Left colon (tissue), 2 donors: ENCODE results near the gene LRRFIP1. TPM values are rescaled to one million over a fixed set of nuclear protein-coding genes. Genes with fewer than 3 reads are reported as not detected.
A peak's percentile ranks its signal among the peaks of the same experiment; 100 is the strongest.
"Not testable (repeated sequence)": the region's sequence is repeated elsewhere in the genome, so short reads cannot be mapped to it uniquely, and the experiment has no call there.

Experiments
- ATAC-seq: fragments of 200-7000 bp; cut with Tn5 transposase; one replicate; pipeline ENCODE4 v1.9.1; 2020; ENCODE audit warnings: mild to moderate bottlenecking, moderate library complexity
- DNase-seq, 2 donors: peaks; one replicate each; pipeline ENCODE4 v3.0.0-alpha.2; 2020
- intact Hi-C, 2 donors: fragments of 100-400 bp; cut with DNase I in 1 of 2; cut with micrococcal nuclease in 1 of 2; formaldehyde crosslinking; loops; one replicate each; pipeline versions ENCODE4 v1.11.2 to v1.14.0; 2022; cut with DNase I, micrococcal nuclease
- total RNA-seq, 2 donors: library from RNA; stranded (reverse); fragmentation: NEBNext Ultra II Directional; extraction: Animal tissue kit (Norgen Biotek cat#: 25700); gene quantifications; one replicate each; pipeline ENCODE4 v1.2.1, GENCODE V29; 2021
- donor health status: DM: no; HTN: no; CAD: no.
- donor health status: DM: yes; HTN: yes; CAD: no.

Gene LRRFIP1
- total RNA-seq, 2 donors from 2014 or later, result 121 to 123 TPM

GRCh38 chr2:237650455-237650850, 23.1 kb downstream of the LRRFIP1 start:
- DNase-seq (no peak), ATAC-seq (no peak)
- intact Hi-C loops, result no loop called here

DNA sequence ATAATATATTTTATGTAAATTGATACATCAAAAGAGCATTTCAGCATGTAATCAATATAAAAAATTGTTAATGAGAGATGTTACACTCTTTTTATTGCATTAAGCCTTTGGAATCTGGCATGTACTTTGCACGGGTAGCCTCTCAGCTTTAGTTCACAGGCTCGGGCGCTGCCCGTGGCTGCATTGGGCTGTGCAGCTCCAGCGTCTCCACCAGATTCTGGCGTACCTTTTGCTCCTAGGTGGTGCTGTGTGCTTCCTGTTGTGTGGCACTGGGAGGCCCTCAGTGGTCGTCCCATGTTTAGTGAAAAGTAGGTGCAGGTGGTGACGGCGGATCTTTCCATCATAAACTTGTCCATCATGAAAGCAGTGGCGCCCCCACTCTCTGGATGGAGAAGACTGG, 24.4 kb downstream of the LRRFIP1 start:
- intact Hi-C loops, result no loop called here
- ATAC-seq (no peak), DNase-seq (no peak)

DNA sequence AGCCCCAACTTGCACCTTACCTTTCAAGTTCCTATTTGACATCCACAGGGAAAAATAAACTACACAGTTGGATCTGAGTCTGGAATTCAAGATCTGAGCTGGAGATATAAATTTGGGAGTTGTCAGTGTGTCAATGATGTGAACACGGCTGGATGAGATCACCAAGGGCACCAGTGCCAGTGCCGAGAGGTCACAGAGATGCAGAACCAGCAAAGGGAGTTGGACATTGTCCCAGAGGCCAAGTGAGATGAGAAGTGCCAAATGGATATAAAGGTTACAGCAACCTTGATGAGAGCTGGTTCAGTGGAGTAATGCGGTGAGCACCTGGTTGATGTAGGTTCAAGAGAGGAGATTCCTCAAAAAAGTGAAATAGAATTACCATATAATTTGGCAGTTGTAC, 24.8 kb downstream of the LRRFIP1 start:
- DNase-seq, result no peak
- intact Hi-C loops, result no loop called here
- ATAC-seq, result no peak

DNA sequence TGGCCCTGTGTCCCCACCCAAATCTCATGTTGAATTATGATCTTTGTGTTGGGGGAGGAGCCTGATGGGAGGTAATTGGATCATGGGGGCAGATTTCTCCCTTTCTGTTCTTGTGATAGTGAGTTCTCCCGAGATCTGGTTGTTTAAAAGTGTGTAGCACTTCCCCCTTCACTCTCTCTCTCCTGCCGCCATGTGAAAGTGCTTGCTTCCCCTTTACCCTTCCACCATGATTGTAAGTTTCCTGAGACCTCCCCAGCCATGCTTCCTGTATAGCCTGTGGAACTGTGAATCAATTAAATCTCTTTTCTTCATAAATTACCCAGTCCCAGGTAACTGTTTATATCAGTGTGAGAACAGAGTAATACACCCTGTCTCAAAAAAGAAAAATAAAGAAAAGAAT, 25.5 kb downstream of the LRRFIP1 start:
- no peak for ATAC-seq
- no peak for DNase-seq
- intact Hi-C loops, result no loop called here

DNA sequence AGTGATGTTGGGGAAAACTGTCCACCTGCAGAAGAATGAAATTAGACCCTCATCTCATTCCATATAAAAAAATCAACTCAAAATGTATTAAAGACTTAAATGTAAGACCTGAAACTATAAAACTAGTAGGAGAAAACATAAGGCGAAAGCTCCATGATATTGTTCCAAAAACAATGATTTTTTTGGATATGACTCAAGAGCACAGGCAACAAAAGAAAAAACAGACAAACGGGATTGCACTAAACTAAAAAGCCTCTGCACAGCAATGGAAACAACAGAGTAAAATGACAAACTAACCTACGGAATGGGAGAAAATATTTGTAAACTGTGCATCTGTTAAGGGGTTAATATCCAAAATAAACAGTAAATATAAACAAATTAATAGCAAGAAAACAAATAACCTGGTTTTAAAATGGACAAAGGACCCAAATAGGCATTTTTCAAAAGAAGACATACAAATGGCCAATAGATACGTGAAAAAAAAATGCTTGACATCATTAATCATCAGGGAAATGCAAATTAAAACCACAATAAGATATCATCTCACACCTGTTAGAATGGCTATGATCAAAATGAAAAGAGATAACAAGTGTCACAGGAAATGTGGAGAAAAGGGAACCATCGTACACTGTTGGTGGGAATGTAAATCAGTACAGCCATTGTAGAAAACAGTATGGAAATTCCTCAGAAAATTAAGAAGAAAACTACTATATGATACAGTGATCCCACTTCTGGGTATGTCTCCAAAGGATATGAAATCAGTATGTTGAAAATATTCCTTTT, 26.6 kb downstream of the LRRFIP1 start:
- no peak for DNase-seq
- intact Hi-C loops, result no loop called here

DNA sequence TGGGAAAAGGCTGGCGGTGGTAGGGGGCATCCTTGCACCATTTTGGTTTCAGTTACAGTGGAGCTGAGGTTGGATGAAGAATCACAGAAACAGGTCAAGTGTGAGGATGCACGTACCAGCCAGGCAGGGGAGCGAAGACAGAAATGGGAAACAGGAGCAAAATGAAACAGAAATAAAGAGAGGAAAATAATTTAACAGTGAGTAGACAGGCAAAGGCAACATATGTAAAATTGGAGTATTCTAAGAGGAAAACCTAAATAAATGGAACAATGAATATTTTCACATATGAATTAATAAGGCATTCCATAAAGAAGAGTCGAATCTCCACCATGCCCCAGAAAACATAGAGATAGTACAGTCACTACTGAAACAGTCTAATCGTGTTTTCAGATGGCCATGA, 29.7 kb downstream of the LRRFIP1 start:
- DNase-seq (no peak), ATAC-seq (no peak)
- intact Hi-C loops, result no loop called here

More for the DNA sequence above, 26.6 kb downstream of the LRRFIP1 start:
- ATAC-seq, result no peak

DNA sequence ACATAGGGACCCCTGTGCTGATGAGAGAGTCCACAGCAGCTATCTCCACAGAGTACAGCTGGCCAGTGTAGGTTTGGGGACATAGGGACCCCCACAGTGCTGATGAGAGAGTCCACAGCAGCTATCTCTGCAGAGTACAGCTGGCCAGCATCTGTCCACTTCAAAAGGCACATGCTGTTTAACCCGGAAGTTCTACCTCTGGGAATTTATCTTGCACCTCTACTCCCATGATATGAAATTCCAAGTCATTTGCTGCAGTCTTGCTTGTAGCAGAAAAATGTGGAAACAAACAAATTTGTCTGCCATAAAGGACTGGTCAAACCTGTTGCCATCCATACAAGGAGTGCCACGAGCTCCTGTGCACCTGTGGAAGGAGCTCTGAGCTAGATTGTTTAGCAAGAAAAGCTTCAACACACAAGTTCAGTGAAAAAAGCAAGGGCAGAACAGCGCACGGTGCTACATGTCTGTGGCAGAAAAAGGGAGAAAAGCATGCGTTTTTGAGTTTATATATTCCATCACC, 33.1 kb downstream of the LRRFIP1 start:
- peak; percentile 1 for ATAC-seq
- DNase-seq, result no peak
- intact Hi-C loops, result no loop called here

- intact Hi-C loops, result no loop called here
- DNase-seq, result no peak
- no peak for ATAC-seq
Observed at GRCh38 chr2:237661270-237661669, 33.9 kb downstream of the LRRFIP1 start.

GRCh38 chr2:237661799-237662328, 34.5 kb downstream of the LRRFIP1 start:
- ATAC-seq (no peak), DNase-seq (no peak)
- intact Hi-C loops, result no loop called here

DNA sequence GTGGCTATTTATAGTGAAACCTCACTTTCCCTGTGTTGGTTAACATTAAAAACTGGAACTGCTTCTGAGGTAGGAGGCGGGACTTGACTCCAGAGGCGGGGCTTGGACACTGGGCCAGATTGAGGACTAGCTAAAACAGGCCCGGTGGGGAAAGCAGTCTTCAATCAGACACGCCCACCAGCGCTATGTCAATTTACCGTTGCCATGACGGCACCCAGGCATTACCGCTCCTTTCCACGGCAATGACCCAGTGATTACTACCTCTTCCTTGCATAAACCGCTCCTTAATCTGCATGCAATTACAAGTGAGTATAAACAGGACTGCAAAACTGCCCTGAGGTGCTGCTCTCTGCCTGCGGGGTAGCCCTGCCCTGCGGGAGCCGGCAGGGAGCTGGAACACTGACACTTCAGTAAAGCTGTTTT, 35.3 kb downstream of the LRRFIP1 start:
- DNase-seq, result peak; percentile 92 to 97
- intact Hi-C loops, result no loop called here
- peak; percentile 97 for ATAC-seq

- DNase-seq (no peak), ATAC-seq (no peak)
- intact Hi-C loops, result no loop called here
Observed at GRCh38 chr2:237663517-237664110, 36.2 kb downstream of the LRRFIP1 start.

- intact Hi-C loops, result no loop called here
- no peak for DNase-seq
- ATAC-seq, result no peak
Observed at GRCh38 chr2:237664151-237664550, 36.8 kb downstream of the LRRFIP1 start.

DNA sequence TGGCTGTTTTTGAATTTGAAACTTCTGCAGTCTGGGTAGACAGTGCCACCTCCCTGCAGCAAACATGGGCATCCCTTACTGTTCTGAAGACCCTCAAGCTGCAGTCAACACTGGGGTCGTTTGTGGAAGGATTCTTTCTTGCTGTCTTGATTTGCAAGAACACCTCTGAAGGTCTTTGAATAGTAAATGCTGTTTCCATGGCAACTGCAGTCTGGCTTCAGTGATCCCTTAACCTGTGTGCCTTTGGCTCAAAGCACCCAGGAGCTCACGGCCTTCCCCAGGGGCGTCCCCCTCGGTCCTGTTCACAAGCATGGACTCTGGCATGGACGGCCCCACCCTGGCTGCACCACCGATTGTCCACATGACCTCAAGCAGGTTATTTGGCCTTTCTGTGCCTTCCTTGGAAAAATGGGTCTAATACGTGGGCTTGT, 38.3 kb downstream of the LRRFIP1 start:
- intact Hi-C loops, result no loop called here

GRCh38 chr2:237666606-237667005, 39.2 kb downstream of the LRRFIP1 start:
- DNase-seq (no peak), ATAC-seq (no peak)
- intact Hi-C loops, result no loop called here

More for the DNA sequence above, 38.3 kb downstream of the LRRFIP1 start:
- ATAC-seq (no peak), DNase-seq (no peak)

- intact Hi-C loops, ATAC-seq, DNase-seq: not testable (repeated sequence)
Observed at GRCh38 chr2:237667050-237667576, 39.7 kb downstream of the LRRFIP1 start.

DNA sequence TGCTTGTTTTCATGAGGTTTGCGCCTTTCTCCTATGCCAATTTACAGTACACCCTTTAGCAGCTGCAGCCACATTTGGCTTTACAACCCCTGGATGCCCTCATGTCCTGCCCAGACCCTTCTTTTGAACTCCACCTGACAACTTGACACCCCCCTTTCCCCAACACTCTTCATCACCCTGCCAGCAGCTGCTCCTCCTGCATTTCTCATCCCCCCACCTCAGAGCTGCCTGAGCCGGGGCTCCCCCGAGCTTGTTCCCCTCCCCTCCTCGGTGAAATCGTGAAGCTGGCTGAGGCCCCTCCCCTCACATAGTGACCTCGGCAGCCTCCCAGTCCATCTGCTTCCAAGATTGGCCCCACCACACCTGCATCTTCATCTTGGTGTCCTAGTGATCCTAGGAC, 40.5 kb downstream of the LRRFIP1 start:
- no peak for ATAC-seq
- intact Hi-C loops, result no loop called here
- DNase-seq, result no peak

DNA sequence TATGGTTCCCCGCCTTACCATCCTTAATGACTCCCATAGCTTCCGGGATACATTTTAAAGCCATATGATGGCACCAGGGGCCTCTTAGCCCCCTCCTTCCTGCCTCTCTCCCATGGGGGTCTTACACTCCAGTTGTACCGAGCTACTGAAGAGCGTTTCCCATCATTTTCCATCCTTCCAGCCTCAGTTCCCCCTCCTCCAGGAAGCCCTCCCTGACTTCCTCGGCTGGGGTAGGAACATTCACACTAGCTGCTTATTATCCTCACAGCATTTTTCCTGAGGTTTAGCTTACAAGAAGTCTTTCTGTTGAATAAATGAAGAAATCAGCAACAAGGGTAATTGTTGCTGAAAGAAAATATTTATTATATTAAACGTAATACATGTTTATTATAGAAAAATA, 41.1 kb downstream of the LRRFIP1 start:
- intact Hi-C loops, result no loop called here
- ATAC-seq (no peak), DNase-seq (no peak)

DNA sequence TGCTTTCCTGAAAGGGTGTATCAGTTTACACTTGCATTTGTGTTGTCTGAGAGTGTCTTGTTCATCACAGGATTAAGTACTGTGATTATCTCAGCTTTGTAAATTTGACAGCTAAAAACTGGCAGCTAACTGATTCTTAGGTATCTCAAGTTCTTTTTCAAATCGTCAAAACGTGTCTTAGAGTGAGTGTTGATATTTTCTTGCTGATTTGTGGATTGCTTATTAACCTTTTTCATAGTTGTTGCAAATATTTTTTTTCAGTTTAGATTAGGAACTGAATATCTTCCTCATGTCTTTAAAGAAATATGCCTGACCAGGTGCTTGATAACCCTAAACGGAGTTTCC, 41.9 kb downstream of the LRRFIP1 start:
- intact Hi-C loops, result no loop called here
- no peak for DNase-seq
- ATAC-seq, result no peak

DNA sequence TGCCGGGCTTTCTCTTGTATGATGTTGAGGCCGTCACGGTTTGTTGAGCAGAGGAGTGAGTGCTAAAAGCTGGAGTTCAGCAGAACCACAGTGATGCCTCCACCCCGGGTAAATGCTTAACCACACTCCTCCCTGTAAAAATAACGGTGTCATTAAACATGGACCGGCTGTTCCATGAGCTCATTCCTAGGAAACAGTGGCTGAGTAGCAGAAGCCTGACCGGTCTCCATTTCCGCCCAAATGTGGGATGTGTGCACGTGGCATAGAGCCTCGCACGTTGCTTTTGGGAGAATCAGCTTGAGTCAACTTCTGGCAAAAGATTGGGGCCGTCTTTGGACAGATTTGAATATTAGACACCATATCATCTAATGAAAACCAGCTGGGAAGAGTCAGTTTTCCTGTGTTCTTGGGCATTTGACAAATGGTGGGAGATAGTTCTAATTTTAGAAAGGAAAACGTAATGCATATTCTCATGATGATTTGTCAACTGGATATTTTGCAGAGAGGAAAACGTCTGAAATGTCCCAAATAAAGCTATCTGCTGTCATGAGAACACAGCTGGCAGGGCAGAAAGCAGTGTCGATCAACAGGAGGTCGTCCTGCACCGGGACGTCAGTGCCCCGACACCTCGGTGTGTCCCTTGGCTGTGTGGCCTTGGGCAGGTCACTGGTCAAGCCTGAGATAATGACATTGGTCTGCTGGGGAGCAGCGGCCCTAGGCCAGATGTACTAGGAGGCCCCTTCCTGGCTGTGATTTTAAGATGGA, 42.4 kb downstream of the LRRFIP1 start:
- ATAC-seq, result peak; percentile 80
- peak; percentile 62 to 80 for DNase-seq
- intact Hi-C loops, result loop anchor here (10.0 kb wide), 1 partner anchor 75 kb away; no protein-coding TSS in a partner anchor
